ENCODE measurements around the gene TRIM25.

Gene TRIM25

DNA sequence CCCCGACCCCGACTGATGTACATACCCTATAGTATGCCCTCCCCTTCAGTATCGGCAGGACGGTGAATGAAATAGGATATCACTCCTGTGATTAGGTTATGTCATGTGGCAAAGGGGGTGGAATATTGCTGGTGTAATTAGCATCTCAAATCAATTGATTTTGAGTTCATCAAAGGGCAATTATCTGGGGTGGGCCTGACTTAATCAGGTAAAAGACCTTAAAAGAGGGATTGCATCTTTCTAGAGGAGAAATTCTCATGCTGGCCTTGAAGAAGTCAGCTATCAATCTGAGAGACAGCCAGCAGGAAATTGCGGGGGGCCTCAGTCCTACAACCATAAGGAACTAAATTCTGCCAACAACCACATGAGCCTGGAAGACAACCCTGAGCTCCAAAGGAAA is 10.3 kb downstream of the TRIM25 start:
- Histone ChIP-seq H3K27ac (ENCODE audit: low read depth, low read length) (no peak overlapping the region), H3K4me2 (ENCODE audit: low read length) (no peak overlapping the region), H3K9ac (ENCODE audit: low read length) (no peak overlapping the region), H3K4me1 (ENCODE audit: control insufficient read depth, low read depth, low read length) (no peaks in the 10 kb centered on the region), H2BK120ac (ENCODE audit: low read depth, low read length) (no peak overlapping the region), H2AK5ac (ENCODE audit: low read length) (no peak overlapping the region), H3K4me3 (ENCODE audit: low read length) (no peak overlapping the region), H4K5ac (ENCODE audit: low read length) (no peak overlapping the region), H3K18ac (ENCODE audit: low read length) (no peak overlapping the region), H3K23ac (ENCODE audit: low read length) (no peak overlapping the region), H3K79me1 (ENCODE audit: low read length) (no peaks in the 10 kb centered on the region), H2BK5ac (ENCODE audit: low read length) (no peak overlapping the region), H2BK15ac (replicated peaks; ENCODE audit: low read depth) (no peak overlapping the region), H3K27me3 (ENCODE audit: insufficient read depth, low read length, poor library complexity) (no peaks in the 10 kb centered on the region), H3K4ac (ENCODE audit: low read depth, low read length) (no peak overlapping the region), H4K8ac (ENCODE audit: low read depth, low read length) (no peak overlapping the region), H3K79me2 (ENCODE audit: control insufficient read depth, insufficient read depth, low read length) (no peaks in the 10 kb centered on the region), H3K36me3 (ENCODE audit: control insufficient read depth, insufficient read depth, low read length) (no peaks in the 10 kb centered on the region), H3K56ac (ENCODE audit: low read length) (no peak overlapping the region)
- no peak for DNase-seq
- WGBS (ENCODE audit: extremely low coverage, insufficient coverage, low lambda C conversion rate): no CpG with 5 or more reads among the region's 5 CpGs

DNA sequence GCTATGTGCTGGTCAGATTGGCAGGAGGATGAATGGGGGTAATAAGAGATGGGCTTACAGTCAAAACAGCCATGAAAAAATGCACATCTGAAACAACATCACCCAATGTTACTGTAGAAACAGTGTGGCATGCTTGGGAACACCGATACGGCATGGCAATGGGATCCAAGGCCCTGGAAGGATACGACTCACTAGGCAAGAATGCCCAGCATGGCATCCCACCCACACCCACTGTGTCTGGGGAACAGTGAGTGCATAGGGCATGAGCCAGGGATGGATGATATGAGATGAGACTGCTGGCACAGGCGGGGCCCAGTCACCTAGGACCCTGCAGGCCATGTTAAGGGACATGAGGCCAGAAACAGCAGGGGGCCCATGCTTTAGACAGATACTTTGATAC is 11.5 kb downstream of the TRIM25 start:
- Histone ChIP-seq H2BK120ac (ENCODE audit: low read depth, low read length) (no peak overlapping the region), H3K18ac (ENCODE audit: low read length) (no peak overlapping the region), H4K8ac (ENCODE audit: low read depth, low read length) (no peak overlapping the region), H3K23ac (ENCODE audit: low read length) (no peak overlapping the region), H3K27me3 (ENCODE audit: insufficient read depth, low read length, poor library complexity) (no peaks in the 10 kb centered on the region), H3K36me3 (ENCODE audit: control insufficient read depth, insufficient read depth, low read length) (no peaks in the 10 kb centered on the region), H3K4me1 (ENCODE audit: control insufficient read depth, low read depth, low read length) (no peaks in the 10 kb centered on the region), H2AK5ac (ENCODE audit: low read length) (no peak overlapping the region), H2BK5ac (ENCODE audit: low read length) (no peak overlapping the region), H3K4me2 (ENCODE audit: low read length) (no peak overlapping the region), H3K79me2 (ENCODE audit: control insufficient read depth, insufficient read depth, low read length) (no peaks in the 10 kb centered on the region), H3K4ac (ENCODE audit: low read depth, low read length) (no peak overlapping the region), H3K56ac (ENCODE audit: low read length) (no peak overlapping the region), H3K27ac (ENCODE audit: low read depth, low read length) (no peak overlapping the region), H3K4me3 (ENCODE audit: low read length) (no peak overlapping the region), H2BK15ac (replicated peaks; ENCODE audit: low read depth) (no peak overlapping the region), H3K79me1 (ENCODE audit: low read length) (no peaks in the 10 kb centered on the region), H3K9ac (ENCODE audit: low read length) (no peak overlapping the region), H4K5ac (ENCODE audit: low read length) (no peak overlapping the region)
- no CpG with 5 or more reads among the region's 4 CpGs for WGBS (ENCODE audit: extremely low coverage, insufficient coverage, low lambda C conversion rate)
- peak; percentile 34 for DNase-seq

DNA sequence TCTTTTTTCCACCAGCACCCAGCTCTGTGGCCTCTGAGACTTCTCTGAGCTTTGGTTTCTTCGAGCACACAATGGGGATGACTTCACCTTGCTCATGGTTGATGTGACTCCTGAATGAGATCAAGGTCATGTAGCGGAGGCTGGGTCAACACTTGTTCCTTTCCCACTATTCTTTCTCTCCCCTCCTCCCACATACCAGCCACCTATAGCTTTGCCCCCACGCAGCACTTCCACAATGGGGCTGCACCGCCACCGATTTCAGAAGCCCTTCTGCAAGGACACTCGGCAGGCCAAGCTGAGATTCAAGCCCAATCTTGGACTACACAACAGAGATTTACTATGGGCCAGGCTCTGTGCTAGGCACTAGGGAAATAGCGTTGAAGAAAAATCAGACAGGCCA is 14.4 kb downstream of the TRIM25 start:
- WGBS (ENCODE audit: extremely low coverage, insufficient coverage, low lambda C conversion rate): no CpG with 5 or more reads among the region's 7 CpGs
- H3K4me3 ChIP-seq (ENCODE audit: low read length): no peak overlapping the region
- no peaks in the 10 kb centered on the region for H3K36me3 ChIP-seq (ENCODE audit: control insufficient read depth, insufficient read depth, low read length)
- no peaks in the 10 kb centered on the region for H3K79me2 ChIP-seq (ENCODE audit: control insufficient read depth, insufficient read depth, low read length)
- no peaks in the 10 kb centered on the region for H3K27me3 ChIP-seq (ENCODE audit: insufficient read depth, low read length, poor library complexity)
- H3K4me1 ChIP-seq (ENCODE audit: control insufficient read depth, low read depth, low read length): no peaks in the 10 kb centered on the region
- no peak overlapping the region for H3K27ac ChIP-seq (ENCODE audit: low read depth, low read length)
- H3K9ac ChIP-seq (ENCODE audit: low read length): no peak overlapping the region
- no peak overlapping the region for H2BK15ac ChIP-seq (replicated peaks; ENCODE audit: low read depth)
- no peak overlapping the region for H2BK120ac ChIP-seq (ENCODE audit: low read depth, low read length)
- no peaks in the 10 kb centered on the region for H3K79me1 ChIP-seq (ENCODE audit: low read length)
- no peak overlapping the region for H3K56ac ChIP-seq (ENCODE audit: low read length)
- H2BK5ac ChIP-seq (ENCODE audit: low read length): no peak overlapping the region
- no peak overlapping the region for H2AK5ac ChIP-seq (ENCODE audit: low read length)
- H4K5ac ChIP-seq (ENCODE audit: low read length): no peak overlapping the region
- H3K18ac ChIP-seq (ENCODE audit: low read length): no peak overlapping the region
- no peak overlapping the region for H3K4me2 ChIP-seq (ENCODE audit: low read length)
- DNase-seq: no peak
- no peak overlapping the region for H3K4ac ChIP-seq (ENCODE audit: low read depth, low read length)
- H3K23ac ChIP-seq (ENCODE audit: low read length): no peak overlapping the region
- no peak overlapping the region for H4K8ac ChIP-seq (ENCODE audit: low read depth, low read length)

DNA sequence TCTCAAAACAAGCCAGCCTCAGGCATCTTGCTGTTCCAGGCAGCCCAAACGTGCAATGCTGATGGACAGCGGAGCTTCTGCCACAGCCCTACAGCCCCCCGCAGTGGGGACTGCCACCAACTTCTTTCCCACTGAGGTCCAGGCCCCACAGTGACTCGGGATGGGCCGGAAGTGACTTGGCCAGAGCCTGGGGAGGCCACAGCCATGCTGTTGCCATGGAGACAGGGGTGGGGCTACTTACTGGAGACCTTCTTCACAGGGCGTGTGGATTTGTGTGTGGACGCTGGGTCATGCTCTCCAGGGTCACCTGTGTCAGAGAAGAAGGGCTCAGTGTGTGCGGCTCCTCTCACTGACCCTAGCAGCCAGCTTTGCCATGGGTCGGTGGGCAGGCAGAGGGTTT is 15.0 kb downstream of the TRIM25 start:
- DNase-seq: no peak
- no CpG with 5 or more reads among the region's 9 CpGs for WGBS (ENCODE audit: extremely low coverage, insufficient coverage, low lambda C conversion rate)

DNA sequence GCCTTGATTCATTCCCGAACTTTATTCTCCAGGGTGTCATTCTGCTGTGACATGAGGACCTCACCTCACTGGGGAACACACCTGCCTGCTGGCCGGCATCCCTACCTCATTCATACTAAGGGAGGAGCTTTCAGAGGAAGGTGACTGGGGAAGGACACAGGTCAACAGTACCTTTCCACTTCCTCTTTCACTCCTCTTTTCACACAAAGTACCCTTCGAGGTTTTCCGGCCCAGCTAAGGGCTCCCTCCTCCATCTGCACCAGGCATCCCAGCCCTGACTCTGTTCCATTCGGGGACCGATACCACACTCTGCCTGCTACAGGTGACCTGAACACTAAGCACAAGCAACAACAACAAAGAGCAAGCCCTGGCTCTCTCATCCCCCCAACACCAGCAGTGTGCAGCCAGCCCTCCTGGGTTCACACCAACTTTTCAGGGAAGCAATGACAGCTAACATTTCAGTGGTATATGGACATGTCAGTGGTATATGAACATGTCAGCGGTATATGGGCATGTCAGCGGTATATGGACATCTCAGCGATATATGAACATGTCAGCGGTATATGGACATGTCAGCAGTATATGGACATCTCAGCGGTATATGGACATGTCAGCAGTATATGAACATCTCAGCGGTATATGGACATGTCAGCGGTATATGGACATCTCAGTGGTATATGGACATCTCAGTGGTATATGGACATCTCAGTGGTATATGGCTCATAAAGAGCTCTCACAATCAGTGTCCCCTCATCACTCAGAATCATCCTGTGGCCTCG is 16.0 kb downstream of the TRIM25 start:
- WGBS (ENCODE audit: extremely low coverage, insufficient coverage, low lambda C conversion rate): no CpG with 5 or more reads among the region's 14 CpGs
- Histone ChIP-seq H2BK5ac (ENCODE audit: low read length) (no peak overlapping the region), H3K27ac (ENCODE audit: low read depth, low read length) (no peak overlapping the region), H3K27me3 (ENCODE audit: insufficient read depth, low read length, poor library complexity) (no peaks in the 10 kb centered on the region), H3K23ac (ENCODE audit: low read length) (no peak overlapping the region), H3K56ac (ENCODE audit: low read length) (no peak overlapping the region), H2BK15ac (replicated peaks; ENCODE audit: low read depth) (no peak overlapping the region), H3K9ac (ENCODE audit: low read length) (no peak overlapping the region), H4K8ac (ENCODE audit: low read depth, low read length) (no peak overlapping the region), H3K18ac (ENCODE audit: low read length) (no peak overlapping the region), H3K4me1 (ENCODE audit: control insufficient read depth, low read depth, low read length) (no peaks in the 10 kb centered on the region), H3K36me3 (ENCODE audit: control insufficient read depth, insufficient read depth, low read length) (no peaks in the 10 kb centered on the region), H3K4ac (ENCODE audit: low read depth, low read length) (no peak overlapping the region), H3K79me2 (ENCODE audit: control insufficient read depth, insufficient read depth, low read length) (no peaks in the 10 kb centered on the region), H3K4me2 (ENCODE audit: low read length) (no peak overlapping the region), H3K4me3 (ENCODE audit: low read length) (no peak overlapping the region), H4K5ac (ENCODE audit: low read length) (no peak overlapping the region), H2AK5ac (ENCODE audit: low read length) (no peak overlapping the region), H3K79me1 (ENCODE audit: low read length) (no peaks in the 10 kb centered on the region), H2BK120ac (ENCODE audit: low read depth, low read length) (no peak overlapping the region)
- no peak for DNase-seq

More for the DNA sequence above, 15.0 kb downstream of the TRIM25 start:
- H4K8ac ChIP-seq (ENCODE audit: low read depth, low read length): no peak overlapping the region
- H3K56ac ChIP-seq (ENCODE audit: low read length): no peak overlapping the region
- no peaks in the 10 kb centered on the region for H3K79me2 ChIP-seq (ENCODE audit: control insufficient read depth, insufficient read depth, low read length)
- no peak overlapping the region for H3K18ac ChIP-seq (ENCODE audit: low read length)
- H2BK120ac ChIP-seq (ENCODE audit: low read depth, low read length): no peak overlapping the region
- H3K23ac ChIP-seq (ENCODE audit: low read length): no peak overlapping the region
- no peak overlapping the region for H3K4me3 ChIP-seq (ENCODE audit: low read length)
- no peak overlapping the region for H2BK15ac ChIP-seq (replicated peaks; ENCODE audit: low read depth)
- no peaks in the 10 kb centered on the region for H3K27me3 ChIP-seq (ENCODE audit: insufficient read depth, low read length, poor library complexity)
- no peaks in the 10 kb centered on the region for H3K36me3 ChIP-seq (ENCODE audit: control insufficient read depth, insufficient read depth, low read length)
- no peaks in the 10 kb centered on the region for H3K4me1 ChIP-seq (ENCODE audit: control insufficient read depth, low read depth, low read length)
- H3K27ac ChIP-seq (ENCODE audit: low read depth, low read length): no peak overlapping the region
- H2BK5ac ChIP-seq (ENCODE audit: low read length): no peak overlapping the region
- H3K4ac ChIP-seq (ENCODE audit: low read depth, low read length): no peak overlapping the region
- no peak overlapping the region for H2AK5ac ChIP-seq (ENCODE audit: low read length)
- H3K79me1 ChIP-seq (ENCODE audit: low read length): no peaks in the 10 kb centered on the region
- H4K5ac ChIP-seq (ENCODE audit: low read length): no peak overlapping the region
- H3K4me2 ChIP-seq (ENCODE audit: low read length): no peak overlapping the region
- no peak overlapping the region for H3K9ac ChIP-seq (ENCODE audit: low read length)

DNA sequence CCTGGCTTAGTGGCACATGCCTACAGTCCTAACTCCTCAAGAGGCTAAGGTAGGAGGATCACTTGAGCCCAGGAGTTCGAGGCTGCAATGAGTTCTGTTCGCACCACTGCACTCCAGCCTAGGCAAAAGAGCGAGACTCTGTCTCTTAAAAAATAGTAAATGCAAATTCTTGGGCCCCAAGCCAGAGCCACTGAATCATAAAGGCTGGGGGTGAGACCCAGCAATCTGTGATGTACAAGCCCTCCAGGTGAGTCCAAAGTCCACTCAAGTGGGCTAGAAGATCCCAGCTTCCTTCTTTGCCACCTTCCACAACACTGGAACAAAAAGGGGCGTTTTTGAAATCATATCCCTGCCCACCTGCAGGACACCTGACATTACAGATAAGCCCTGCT is 16.9 kb downstream of the TRIM25 start:
- Histone ChIP-seq H3K79me2 (ENCODE audit: control insufficient read depth, insufficient read depth, low read length) (no peaks in the 10 kb centered on the region), H3K4me3 (ENCODE audit: low read length) (no peak overlapping the region), H2BK15ac (replicated peaks; ENCODE audit: low read depth) (no peak overlapping the region), H3K23ac (ENCODE audit: low read length) (no peak overlapping the region), H3K56ac (ENCODE audit: low read length) (no peak overlapping the region), H3K4me1 (ENCODE audit: control insufficient read depth, low read depth, low read length) (no peaks in the 10 kb centered on the region), H3K36me3 (ENCODE audit: control insufficient read depth, insufficient read depth, low read length) (no peaks in the 10 kb centered on the region), H3K9ac (ENCODE audit: low read length) (no peak overlapping the region), H3K4ac (ENCODE audit: low read depth, low read length) (no peak overlapping the region), H2BK5ac (ENCODE audit: low read length) (no peak overlapping the region), H4K5ac (ENCODE audit: low read length) (no peak overlapping the region), H2BK120ac (ENCODE audit: low read depth, low read length) (no peak overlapping the region), H3K79me1 (ENCODE audit: low read length) (no peaks in the 10 kb centered on the region), H4K8ac (ENCODE audit: low read depth, low read length) (no peak overlapping the region), H3K27me3 (ENCODE audit: insufficient read depth, low read length, poor library complexity) (no peaks in the 10 kb centered on the region), H3K27ac (ENCODE audit: low read depth, low read length) (no peak overlapping the region), H3K18ac (ENCODE audit: low read length) (no peak overlapping the region), H2AK5ac (ENCODE audit: low read length) (no peak overlapping the region), H3K4me2 (ENCODE audit: low read length) (no peak overlapping the region)
- no CpG with 5 or more reads among the region's 4 CpGs for WGBS (ENCODE audit: extremely low coverage, insufficient coverage, low lambda C conversion rate)
- no peak for DNase-seq

Data from mesendoderm (in vitro differentiated cells).